Suprapubic skin (tissue), 3 donors: ENCODE results near the gene WDR86.

ENCODE experiments used
- CTCF ChIP-seq, 2 donors: fragments of 200-600 bp in 1 of 2; fragments of 450-650 bp in 1 of 2; sonication (generic) in 1 of 2; IDR thresholded peaks; one replicate each; pipeline ENCODE4 v1.5.1; 2016 to 2019; ENCODE audit warnings: antibody characterized with exemption in 2 of 2, mild to moderate bottlenecking in 1 of 2, moderate library complexity in 1 of 2
- POLR2AphosphoS5 ChIP-seq, 3 donors: sonication (generic); formaldehyde crosslinking; IDR thresholded peaks; one replicate each; pipeline ENCODE4 v1.6.1; 2017; ENCODE audit warnings: antibody characterized with exemption in 3 of 3

- TF ChIP-seq CTCF (IDR thresholded peaks at IDR 0.05) = no peak
- TF ChIP-seq POLR2AphosphoS5 (IDR thresholded peaks at IDR 0.05) = no peak
Measured at GRCh38 chr7:151442776-151443496, 33.1 kb upstream of the WDR86 start.
